Activated CD8-positive, alpha-beta memory T cell treated with anti-CD3 and anti-CD28 coated beads, Interleukin-2, amount 50 U/mL, for 1 hour (primary cell): ENCODE results near the gene FGFR3.
"Not testable (repeated sequence)": the region's sequence is repeated elsewhere in the genome, so short reads cannot be mapped to it uniquely, and the experiment has no call there.

Experiments used
- DNase-seq: peaks from one replicate; pipeline ENCODE4 v3.0.0-alpha.2; 2020; ENCODE audit errors: extremely low read depth

The FGFR3 gene

GRCh38 chr4:1819284-1819683, 26.2 kb downstream of the FGFR3 start:
- DNase-seq = no peak

GRCh38 chr4:1819816-1820215, 26.7 kb downstream of the FGFR3 start:
- DNase-seq = no peak

- no peak for DNase-seq
Measured at GRCh38 chr4:1821679-1822567, 28.8 kb downstream of the FGFR3 start.

- no peak for DNase-seq
Measured at GRCh38 chr4:1822568-1823544, 29.8 kb downstream of the FGFR3 start.

GRCh38 chr4:1823545-1823932, 30.4 kb downstream of the FGFR3 start:
- no peak for DNase-seq

- DNase-seq = no peak
Measured at GRCh38 chr4:1824746-1825145, 31.7 kb downstream of the FGFR3 start.

DNA sequence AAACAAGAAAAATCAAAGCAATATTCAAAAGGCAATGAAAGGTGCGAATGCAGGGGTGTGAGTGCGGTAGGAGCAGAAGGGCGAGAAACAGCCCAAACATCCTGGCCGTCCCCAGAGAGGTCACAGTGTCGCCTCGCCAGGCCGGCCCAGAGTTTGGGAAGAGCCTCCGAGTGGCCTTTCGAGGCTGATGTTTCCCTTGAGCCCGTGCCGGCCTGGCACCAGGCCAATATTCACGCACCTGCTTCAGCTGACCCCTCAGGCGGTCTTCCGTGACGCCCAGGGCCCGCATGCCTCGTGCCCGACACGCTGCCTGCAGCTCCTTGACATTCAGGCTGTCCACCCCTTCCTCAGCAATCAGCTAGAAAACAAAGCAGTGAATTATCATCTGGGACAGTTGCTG, 32.2 kb downstream of the FGFR3 start:
- DNase-seq = no peak

GRCh38 chr4:1826531-1827350, 33.6 kb downstream of the FGFR3 start:
- DNase-seq = no peak

DNA sequence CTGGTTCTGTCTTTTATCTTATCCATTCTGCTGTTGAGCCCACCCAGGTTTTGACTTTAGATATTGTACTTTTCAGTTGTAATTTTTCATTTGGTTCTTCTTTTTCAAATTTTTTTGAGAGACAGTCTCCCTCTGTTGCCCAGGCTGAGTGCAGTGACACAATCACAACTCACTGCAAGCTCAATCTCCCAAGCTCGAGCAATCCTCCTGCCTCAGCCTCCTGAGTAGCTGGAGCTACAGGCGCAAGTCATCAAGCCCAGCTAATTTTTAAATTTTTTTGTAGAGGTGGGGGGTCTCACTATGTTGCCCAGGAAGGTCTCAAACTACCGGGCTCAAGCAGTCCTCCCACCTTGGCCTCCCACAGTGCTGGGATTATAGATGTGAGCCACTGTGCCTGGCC, 37.1 kb downstream of the FGFR3 start:
- DNase-seq = no peak

DNA sequence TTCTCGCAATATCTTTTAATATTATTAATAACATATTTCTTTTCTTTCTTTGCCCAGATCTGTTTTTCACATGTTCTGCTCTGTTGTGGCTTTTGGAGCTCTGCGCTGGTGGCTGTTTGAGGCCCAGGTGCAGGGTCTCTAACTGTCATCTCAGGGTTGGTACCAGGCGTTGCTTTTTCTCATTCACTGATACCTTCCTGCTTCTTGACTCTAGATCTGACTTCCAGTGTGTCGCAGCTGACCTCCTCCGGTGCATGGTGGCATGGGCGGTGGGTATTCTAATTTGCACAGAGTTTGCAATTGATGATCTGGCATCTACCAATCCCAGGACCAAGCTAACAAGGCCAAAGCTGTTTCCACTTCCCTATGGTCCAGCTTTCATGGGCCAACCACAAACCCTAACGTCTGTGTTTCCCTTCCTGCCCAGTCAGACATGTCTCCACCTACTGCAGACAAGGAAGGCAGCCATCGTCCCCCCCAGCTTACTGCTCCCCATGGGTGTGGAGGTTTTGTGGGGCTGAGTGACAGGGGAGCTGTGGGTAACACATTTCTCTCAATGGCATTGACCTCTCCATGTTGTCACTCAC, 37.6 kb downstream of the FGFR3 start:
- DNase-seq = no peak

- no peak for DNase-seq
Measured at GRCh38 chr4:1831331-1831730, 38.2 kb downstream of the FGFR3 start.

GRCh38 chr4:1832690-1833089, 39.6 kb downstream of the FGFR3 start:
- no peak for DNase-seq

DNA sequence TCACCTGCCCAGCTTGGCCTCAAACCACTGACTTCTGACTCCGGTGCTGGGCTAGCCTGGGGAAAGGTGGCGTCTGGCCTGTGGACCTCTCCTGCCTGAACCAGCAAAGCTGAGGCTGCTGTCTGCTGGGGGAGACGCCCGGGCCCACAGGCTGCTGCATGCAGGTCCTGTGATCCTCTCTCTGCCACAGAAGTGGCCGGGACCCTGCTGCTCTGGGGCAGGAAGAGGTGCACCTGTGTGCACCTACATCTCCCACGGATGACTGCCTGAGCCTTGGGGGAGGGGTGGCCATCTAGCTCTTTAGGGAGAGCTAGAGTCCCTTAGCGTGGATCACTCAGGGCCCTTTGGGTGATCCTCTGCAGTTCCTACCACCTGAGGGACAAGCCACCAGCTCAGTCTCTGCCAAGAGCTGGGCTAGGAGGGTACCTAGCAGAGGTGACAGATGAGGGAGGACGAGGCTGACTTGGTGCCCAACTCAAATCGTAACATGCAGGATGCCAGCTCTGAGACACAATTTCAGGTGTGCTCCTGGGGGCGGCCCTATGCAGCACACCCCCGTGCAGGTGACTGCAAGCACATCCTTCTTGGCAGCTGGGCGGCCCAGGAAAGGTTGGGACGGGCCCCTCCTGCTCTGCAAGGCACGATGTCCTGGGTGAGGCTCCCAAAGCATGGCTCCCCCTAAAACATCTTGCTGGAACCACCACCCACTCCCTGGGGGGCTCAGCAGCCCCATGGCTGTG, 40.4 kb downstream of the FGFR3 start:
- no peak for DNase-seq

DNA sequence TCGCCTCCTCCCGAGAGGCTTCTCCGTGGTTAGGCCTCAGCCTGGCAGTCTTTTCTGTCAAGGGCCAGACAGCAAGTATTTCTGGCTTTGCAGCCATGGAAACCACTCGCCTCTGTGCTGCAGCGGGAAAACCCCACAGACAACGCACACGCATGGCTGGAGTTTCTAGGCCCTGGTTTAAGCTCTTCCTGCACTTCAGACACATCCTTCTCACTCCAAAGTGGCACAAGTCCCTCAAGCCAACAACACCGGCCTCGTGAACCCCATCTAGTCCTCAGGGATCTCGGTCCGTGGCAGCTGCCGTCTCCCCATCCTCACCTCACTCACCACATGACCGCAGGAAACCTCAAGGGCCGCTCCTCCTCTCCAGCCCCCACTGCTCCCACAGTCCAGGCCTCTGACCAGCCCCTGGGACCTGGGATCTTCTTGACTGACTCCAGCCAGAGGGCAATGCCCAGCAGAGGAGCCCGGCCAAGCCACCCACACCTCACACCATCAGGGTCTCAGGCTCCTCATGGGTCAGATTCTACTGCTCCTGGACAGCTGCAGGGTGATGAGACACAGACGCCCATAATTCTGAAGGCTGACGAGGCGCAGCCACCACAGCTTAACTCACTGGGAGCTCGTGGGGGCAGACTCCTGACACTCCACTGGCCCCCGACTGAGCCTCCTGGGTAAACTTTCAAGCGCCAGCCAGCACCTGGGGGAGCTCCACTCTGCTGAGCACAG, 41.1 kb downstream of the FGFR3 start:
- no peak for DNase-seq

- DNase-seq = not testable (repeated sequence)
Measured at GRCh38 chr4:1835836-1836235, 42.7 kb downstream of the FGFR3 start.

DNA sequence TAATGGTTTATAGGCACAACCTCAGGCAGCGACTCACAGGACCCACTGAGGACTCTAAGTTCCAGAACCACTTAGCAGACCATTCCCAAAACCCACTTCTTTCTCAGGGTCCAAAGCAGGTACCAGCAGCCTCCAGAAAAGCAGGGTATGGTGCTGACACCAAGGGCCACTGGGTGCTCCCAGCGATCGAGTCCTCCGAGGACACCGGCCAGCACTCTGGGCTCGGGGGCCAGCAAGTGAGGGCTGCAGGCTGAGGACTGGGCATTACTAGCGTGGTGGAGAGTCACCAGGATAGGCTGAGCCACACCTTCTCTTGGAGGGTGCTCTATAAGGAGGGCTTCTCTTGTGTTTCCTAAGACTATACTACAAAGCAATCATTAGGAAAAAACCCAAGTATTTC, 43.6 kb downstream of the FGFR3 start:
- DNase-seq = no peak

- DNase-seq = no peak
Measured at GRCh38 chr4:1837069-1837468, 44.0 kb downstream of the FGFR3 start.

- no peak for DNase-seq
Measured at GRCh38 chr4:1839282-1839681, 46.2 kb downstream of the FGFR3 start.

DNA sequence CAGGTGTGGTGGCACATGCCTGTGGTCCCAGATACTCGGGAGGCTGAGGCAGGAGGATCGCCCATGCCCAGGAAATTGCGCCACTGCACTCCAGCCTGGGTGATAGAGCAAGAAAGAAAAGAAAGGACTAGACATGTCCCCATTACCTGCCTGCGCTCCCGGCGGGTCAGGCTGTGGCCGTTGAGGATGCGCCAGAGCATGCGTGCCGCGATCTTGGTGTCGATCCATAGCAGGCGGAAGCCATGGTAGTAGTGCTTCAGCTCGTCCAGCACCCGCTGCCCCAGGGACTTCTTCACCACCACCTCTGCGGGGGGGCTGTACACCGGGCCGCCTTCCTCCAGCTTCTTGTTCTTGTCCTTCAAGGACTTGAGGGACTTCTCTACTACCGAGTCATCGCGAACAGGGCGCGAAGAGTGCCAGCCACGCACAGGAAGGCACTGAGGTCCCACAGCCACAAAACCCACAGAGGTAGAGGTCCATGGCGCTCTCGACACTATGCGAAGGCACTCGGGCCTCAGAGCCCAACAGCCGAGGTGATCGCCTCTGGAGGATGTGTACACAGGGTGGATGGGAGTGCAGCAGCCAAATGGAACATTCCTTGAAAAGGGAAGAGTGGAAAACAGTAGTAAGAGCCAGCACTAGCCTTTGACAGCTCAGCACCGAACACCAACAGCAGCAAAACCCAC, 48.3 kb downstream of the FGFR3 start:
- no peak for DNase-seq

DNA sequence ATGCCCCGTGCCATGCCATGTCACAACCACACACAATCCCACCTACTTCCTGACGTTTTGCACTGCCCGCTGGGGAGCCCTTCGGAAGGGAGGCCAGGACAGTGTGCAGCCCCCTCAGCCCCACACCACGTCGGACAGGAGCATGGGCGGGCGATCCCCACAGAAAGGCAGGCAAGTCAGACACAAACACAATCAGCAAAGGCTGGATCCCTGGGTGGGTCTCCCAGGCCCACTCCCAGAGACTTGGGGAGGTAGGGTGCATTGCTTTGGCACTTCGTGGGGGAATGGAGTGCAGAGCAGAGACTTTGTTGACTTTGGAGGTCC, 48.8 kb downstream of the FGFR3 start:
- DNase-seq = no peak
